C4-2B (cell line): Measurements from ENCODE around the gene SF3B3.
"Not testable (repeated sequence)": the region's sequence is repeated elsewhere in the genome, so short reads cannot be mapped to it uniquely, and the experiment has no call there.

Experiments
- H3K27ac ChIP-seq: fragments of 450-650 bp; 2 replicates; pipeline ENCODE4 v1.5.1; 2017
- ZFX ChIP-seq: fragments of 450-650 bp; IDR thresholded peaks from 2 replicates; pipeline ENCODE4 v1.6.1; 2017
- TF ChIP-seq, protein P1 (sequence below): fragments of 450-650 bp; conservative IDR thresholded peaks from 2 replicates; pipeline ENCODE4 v1.5.1; 2017; ENCODE audit warnings: mild to moderate bottlenecking

SF3B3 gene

DNA sequence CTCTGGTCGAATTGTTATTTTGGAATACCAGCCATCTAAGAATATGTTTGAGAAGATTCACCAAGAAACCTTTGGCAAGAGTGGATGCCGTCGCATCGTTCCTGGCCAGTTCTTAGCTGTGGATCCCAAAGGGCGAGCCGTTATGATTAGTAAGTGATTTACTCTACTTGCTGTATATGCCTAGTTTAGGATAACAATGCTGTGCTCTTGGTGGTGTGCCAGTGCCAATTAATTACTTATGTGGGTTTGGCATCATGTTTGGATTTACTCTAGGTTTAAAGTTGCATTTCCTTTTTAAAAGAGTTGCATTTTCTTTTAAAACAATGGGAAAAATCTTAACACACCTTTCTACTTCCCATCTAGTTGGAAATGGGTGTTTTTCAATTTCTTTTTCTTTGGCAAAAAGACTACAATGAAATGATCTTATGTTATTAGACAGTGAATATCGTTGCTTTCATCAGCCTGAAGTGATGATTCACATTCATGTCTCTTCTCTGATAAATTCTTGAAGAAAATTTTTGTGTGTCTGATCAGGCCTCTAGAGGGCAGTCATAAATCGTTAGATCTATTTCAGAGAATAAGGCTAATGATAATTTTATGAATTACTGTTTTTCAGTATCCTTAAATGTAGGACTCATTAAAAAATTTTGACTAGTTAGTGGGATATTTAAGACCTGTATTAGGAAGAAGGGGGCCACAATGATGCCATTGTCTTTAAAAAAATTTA is 5.6 kb downstream of the SF3B3 start:
- no peak overlapping the region for H3K27ac ChIP-seq
- TF ChIP-seq ZFX: no peak
- TF ChIP-seq, protein P1, sequence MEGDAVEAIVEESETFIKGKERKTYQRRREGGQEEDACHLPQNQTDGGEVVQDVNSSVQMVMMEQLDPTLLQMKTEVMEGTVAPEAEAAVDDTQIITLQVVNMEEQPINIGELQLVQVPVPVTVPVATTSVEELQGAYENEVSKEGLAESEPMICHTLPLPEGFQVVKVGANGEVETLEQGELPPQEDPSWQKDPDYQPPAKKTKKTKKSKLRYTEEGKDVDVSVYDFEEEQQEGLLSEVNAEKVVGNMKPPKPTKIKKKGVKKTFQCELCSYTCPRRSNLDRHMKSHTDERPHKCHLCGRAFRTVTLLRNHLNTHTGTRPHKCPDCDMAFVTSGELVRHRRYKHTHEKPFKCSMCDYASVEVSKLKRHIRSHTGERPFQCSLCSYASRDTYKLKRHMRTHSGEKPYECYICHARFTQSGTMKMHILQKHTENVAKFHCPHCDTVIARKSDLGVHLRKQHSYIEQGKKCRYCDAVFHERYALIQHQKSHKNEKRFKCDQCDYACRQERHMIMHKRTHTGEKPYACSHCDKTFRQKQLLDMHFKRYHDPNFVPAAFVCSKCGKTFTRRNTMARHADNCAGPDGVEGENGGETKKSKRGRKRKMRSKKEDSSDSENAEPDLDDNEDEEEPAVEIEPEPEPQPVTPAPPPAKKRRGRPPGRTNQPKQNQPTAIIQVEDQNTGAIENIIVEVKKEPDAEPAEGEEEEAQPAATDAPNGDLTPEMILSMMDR: peak; percentile 76

DNA sequence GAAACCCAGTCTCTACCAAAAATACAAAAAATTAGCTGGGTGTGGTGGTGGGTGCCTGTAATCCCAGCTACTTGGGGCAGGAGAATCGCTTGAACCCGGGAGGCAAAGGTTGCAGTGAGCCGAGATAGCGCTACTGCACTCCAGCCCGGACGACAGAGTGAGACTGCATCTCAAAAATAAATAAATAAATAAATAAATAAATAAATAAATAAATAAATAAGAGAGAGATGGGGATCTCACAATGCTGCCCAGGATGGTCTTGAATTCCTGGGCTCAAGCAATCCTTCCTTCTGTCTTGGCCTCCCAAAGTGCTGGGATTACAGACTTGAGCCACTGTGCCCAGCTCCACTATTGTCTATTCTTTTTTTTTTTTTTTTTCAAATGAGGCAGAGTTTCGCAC is 6.3 kb downstream of the SF3B3 start:
- H3K27ac ChIP-seq: not testable (repeated sequence)

DNA sequence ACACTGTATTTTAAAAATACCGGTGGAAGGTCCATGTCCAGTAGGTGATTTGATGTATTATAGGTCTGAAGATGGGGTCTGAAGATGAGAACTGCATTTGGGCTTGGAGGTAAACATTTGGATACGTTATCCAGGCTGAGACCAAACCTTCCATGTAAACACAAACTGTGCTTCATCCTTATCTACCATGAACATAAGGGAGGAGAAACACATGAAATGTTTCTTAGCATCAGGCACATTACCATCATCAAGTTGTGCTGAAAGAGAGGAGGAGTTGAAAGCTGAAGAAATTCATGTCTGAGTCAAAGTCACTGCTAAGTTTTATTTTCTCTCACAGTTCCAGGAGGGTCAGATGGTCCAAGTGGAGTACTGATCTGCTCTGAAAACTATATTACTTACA is 11.4 kb downstream of the SF3B3 start:
- TF ChIP-seq ZFX: no peak
- TF ChIP-seq, protein P1: no peak
- no peak overlapping the region for H3K27ac ChIP-seq

DNA sequence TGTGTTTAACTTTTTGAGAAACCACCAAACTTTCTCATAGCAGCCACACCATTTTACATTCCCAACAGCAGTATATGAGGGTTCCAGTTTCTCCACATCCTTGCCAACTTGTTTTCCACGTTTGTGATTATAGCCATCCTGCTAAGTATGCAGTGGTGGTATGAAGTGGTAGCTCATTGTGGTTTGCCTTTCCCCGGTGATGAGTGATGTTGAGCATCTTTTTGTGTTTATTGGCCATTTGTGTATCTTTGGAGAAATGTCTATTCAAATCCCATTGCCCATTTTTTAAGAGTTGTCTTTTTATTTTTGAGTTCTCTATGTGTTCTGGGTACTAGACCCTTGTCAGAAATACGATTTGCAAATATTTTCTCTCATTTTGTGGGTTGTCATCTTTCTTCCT is 17.4 kb downstream of the SF3B3 start:
- H3K27ac ChIP-seq: no peak overlapping the region
- TF ChIP-seq ZFX: no peak
- TF ChIP-seq, protein P1: no peak

DNA sequence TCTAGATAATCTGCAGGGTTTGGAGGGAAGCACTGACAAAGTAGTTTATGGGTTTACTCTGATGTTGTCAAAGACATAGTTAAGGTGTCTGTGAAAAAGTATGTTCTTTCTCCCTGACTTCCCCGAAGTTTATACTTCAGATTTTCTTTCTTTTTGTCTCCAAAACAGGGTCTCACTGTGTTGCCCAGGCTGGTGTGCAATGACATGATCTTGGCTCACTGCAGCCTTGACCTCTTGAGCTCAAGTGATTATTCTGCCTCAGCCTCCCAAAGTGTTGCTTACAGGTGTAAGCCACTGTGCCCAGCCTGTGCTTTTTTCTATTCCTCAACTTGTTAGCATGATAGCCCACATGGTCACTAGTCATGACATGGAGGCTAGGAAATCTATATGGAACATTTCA is 20.9 kb downstream of the SF3B3 start:
- TF ChIP-seq ZFX: no peak
- TF ChIP-seq, protein P1: no peak

DNA sequence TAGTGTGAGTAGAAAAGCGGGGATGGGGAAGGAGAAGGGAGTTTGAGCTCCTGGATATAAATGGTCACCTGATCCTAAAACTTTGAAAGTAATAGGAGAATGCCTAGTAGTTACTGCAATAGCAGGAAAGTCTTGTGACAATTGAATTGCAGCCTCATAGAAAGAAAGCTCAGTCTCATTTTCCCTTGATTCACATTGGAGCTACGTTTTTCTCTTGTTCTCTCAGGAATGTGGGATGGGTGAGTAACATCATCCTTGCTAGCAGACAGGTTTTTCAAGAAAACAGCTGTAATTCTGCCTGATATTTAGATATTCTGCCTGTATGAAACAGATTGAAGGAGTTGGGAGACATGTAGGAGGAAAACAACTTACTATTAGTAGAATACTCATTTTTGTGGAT is 25.3 kb downstream of the SF3B3 start:
- TF ChIP-seq, protein P1: no peak
- TF ChIP-seq ZFX: no peak
- no peak overlapping the region for H3K27ac ChIP-seq

More for the DNA sequence above, 20.9 kb downstream of the SF3B3 start:
- no peak overlapping the region for H3K27ac ChIP-seq

DNA sequence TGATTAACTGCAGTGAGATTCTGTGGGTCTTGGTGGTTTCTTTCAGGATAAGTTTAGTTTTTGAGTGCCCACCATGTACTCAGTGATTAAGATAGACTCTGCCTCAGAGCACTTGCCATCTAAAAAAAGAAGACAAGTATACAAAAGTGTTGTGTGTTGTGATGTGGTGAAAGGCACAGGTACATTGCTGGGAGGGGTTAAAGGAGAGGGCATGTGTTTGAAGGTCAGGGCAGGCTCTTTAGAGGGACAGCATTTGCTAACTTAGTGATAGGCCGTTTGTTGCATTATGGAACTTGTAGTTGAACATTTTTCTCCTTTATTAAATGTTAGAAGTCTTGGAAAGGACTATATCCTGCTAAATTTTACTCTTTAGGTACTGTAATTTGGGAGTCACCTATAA is 26.5 kb downstream of the SF3B3 start:
- TF ChIP-seq, protein P1: no peak
- no peak for TF ChIP-seq ZFX
- no peak overlapping the region for H3K27ac ChIP-seq

DNA sequence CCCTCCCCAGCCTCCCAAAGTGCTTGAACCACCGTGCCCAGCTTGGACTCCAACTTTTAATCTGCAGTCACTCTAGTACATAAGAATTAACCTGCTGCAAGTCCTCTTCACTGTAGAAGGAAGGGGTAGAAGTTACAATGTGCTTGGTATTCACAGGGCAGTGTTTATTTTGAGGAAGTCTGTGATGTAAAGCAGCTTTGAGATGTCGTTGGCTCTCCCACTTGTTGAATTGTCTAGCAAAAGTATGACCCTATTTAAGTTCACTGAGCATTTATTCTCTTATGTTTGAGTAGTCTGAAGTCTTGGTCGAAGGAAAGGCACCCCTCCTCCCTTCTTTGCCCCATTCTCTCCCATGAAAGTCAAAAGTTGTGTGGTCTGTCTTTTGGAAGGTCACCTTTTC is 28.2 kb downstream of the SF3B3 start:
- no peak overlapping the region for H3K27ac ChIP-seq
- TF ChIP-seq, protein P1: no peak
- no peak for TF ChIP-seq ZFX
